ENCODE measurements around the gene PRDM10. TPM values are rescaled to one million over a fixed set of nuclear protein-coding genes. Genes with fewer than 3 reads are reported as not detected.

Gene PRDM10
- total and polyA plus RNA-seq, 2 donors = 4.4 to 4.7 TPM

DNA sequence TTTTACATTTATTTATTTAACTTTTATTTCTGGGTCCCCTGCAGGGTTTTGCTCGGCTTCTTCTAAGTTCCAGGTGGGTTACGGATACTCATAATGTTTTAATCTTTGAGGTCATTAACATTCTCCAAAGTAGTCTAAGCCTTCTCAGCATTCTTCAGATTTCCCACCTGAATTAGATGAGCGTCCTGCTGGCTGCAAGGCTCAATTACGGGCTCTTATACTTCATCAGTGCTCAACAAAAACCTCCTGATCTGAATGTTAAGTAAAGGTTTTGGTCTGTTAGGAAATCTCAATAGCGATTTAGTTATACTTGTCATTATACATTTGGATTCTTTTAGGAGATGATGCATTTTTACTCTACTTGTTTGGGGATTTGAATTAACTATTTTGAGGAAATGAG is 80.0 kb downstream of the PRDM10 start:
- Histone ChIP-seq H3K4me3 (ENCODE audit: low read length in 2 of 2) (no peak overlapping the region), H3K4me1 (ENCODE audit: control insufficient read depth in 2 of 2, insufficient read depth in 2 of 2, low read length in 2 of 2) (peaks cover 0 to 3% of the 10 kb centered on the region in 2 donors), H3K36me3 (ENCODE audit: control insufficient read depth in 2 of 2, insufficient read depth in 2 of 2, low read length in 1 of 2) (peaks cover 8 to 17% of the 10 kb centered on the region in 2 donors), H3K27ac (ENCODE audit: low read depth in 1 of 2, low read length in 1 of 2) (no peak overlapping the region), H3K27me3 (ENCODE audit: control insufficient read depth in 2 of 2, insufficient read depth in 1 of 2, low read length in 1 of 2) (no peaks in the 10 kb centered on the region), H3K9me3 (ENCODE audit: control insufficient read depth in 2 of 2, insufficient read depth in 1 of 2, low read length in 1 of 2) (no peaks in the 10 kb centered on the region)
- no peak for DNase-seq (ENCODE audit: low read depth in 6 of 9, low spot score in 9 of 9)
- 98% methylated on average over 5 of the region's 5 CpGs for WGBS

DNA sequence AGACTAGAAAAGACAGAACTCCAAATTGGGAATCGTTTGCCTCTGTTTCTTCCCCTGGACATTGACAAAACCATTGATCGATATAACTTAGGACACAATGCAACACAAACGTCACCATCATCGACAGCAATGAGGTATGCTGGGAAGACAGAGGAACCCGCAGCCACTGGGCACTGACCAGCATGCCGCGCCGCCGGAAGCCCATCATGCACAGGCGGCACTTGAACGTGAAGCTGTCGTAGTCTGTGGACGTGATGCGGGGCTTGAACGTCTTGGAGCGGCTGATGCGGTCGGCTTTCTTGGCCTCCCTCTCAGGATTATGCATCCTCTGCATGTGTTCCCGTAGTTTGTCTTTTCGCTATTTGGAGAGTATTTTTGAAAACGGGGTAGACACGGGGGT is 84.3 kb downstream of the PRDM10 start:
- WGBS = 98% methylated on average over 22 of the region's 22 CpGs
- Histone ChIP-seq H3K27me3 (ENCODE audit: control insufficient read depth in 2 of 2, insufficient read depth in 1 of 2, low read length in 1 of 2) (no peaks in the 10 kb centered on the region), H3K9me3 (ENCODE audit: control insufficient read depth in 2 of 2, insufficient read depth in 1 of 2, low read length in 1 of 2) (no peaks in the 10 kb centered on the region), H3K36me3 (ENCODE audit: control insufficient read depth in 2 of 2, insufficient read depth in 2 of 2, low read length in 1 of 2) (peaks cover 25 to 30% of the 10 kb centered on the region in 2 donors), H3K4me1 (ENCODE audit: control insufficient read depth in 2 of 2, insufficient read depth in 2 of 2, low read length in 2 of 2) (peaks cover 0 to 3% of the 10 kb centered on the region in 2 donors), H3K27ac (ENCODE audit: low read depth in 1 of 2, low read length in 1 of 2) (no peak overlapping the region), H3K4me3 (ENCODE audit: low read length in 2 of 2) (no peak overlapping the region)
- no peak for DNase-seq (ENCODE audit: low read depth in 6 of 9, low spot score in 9 of 9)

DNA sequence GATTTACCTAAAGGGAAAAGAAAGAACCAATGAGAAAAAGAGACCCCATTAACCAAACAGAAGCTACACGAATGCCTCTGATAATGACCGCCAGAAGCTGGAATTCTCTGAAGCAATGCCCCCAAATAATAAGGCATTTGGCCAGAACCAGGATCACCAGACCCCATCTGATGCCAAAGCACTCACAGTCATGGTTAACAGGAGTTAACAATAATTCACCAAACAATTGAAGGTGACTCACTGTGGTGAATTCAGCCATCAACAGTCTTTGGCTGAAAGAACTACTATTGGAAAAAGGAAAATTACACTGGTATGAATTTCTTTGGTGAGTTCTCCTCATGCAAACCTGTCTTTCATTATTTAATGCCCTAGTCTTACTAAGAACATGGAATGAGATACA is 85.4 kb downstream of the PRDM10 start:
- DNase-seq (ENCODE audit: low read depth in 6 of 9, low spot score in 9 of 9) = no peak
- WGBS = 100% methylated on average over 2 of the region's 2 CpGs
- no peak overlapping the region for H3K4me3 ChIP-seq (ENCODE audit: low read length in 2 of 2)
- H3K27ac ChIP-seq (ENCODE audit: low read depth in 1 of 2, low read length in 1 of 2) = no peak overlapping the region
- H3K36me3 ChIP-seq (ENCODE audit: control insufficient read depth in 2 of 2, insufficient read depth in 2 of 2, low read length in 1 of 2) = peaks cover 21 to 24% of the 10 kb centered on the region in 2 donors
- H3K4me1 ChIP-seq (ENCODE audit: control insufficient read depth in 2 of 2, insufficient read depth in 2 of 2, low read length in 2 of 2) = peaks cover 0 to 3% of the 10 kb centered on the region in 2 donors
- no peaks in the 10 kb centered on the region for H3K9me3 ChIP-seq (ENCODE audit: control insufficient read depth in 2 of 2, insufficient read depth in 1 of 2, low read length in 1 of 2)
- no peaks in the 10 kb centered on the region for H3K27me3 ChIP-seq (ENCODE audit: control insufficient read depth in 2 of 2, insufficient read depth in 1 of 2, low read length in 1 of 2)

DNA sequence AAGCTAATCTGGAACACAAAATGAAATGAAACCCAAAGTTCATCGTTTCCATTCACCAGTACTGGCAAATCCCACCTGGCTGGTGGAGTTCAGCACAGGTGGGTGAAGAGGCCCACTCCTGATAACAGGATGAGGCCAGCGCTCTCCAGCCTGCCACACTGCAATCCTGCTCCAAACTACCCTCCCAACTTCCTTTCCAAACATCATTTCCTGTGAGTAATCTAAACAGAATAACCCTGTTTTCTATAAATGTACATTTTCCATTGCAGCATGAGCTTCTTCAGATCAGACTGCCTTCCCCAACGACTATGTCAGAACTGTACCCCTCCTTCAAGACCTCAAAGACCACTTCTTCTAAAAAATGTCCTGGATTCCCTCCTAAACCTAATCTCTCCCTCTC is 91.3 kb downstream of the PRDM10 start:
- DNase-seq (ENCODE audit: low read depth in 6 of 9, low spot score in 9 of 9) = no peak
- no peak overlapping the region for H3K27ac ChIP-seq (ENCODE audit: low read depth in 1 of 2, low read length in 1 of 2)
- no peaks in the 10 kb centered on the region for H3K27me3 ChIP-seq (ENCODE audit: control insufficient read depth in 2 of 2, insufficient read depth in 1 of 2, low read length in 1 of 2)
- peaks cover 35 to 37% of the 10 kb centered on the region in 2 donors for H3K36me3 ChIP-seq (ENCODE audit: control insufficient read depth in 2 of 2, insufficient read depth in 2 of 2, low read length in 1 of 2)
- 65% methylated on average over 3 of the region's 3 CpGs for WGBS
- H3K9me3 ChIP-seq (ENCODE audit: control insufficient read depth in 2 of 2, insufficient read depth in 1 of 2, low read length in 1 of 2) = no peaks in the 10 kb centered on the region
- H3K4me1 ChIP-seq (ENCODE audit: control insufficient read depth in 2 of 2, insufficient read depth in 2 of 2, low read length in 2 of 2) = no peaks in the 10 kb centered on the region
- no peak overlapping the region for H3K4me3 ChIP-seq (ENCODE audit: low read length in 2 of 2)

DNA sequence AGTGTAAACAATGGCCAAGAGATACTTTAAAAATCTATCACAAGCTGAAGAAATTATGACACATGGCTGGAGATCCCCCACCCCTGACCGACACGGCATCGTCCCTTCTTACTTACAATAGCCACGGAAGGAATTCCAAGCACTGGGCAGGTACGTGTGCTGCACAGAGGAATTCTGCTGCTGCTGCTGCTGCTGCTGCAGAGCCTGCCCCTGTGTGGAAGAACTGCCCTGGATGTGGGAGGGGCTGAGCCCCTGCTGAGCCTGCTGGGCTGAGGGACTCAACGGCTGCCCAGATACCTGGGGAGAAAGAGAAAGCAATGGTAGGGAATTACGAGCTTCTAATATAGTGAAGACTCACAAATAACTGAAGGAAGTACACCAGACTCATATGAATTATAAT is 92.3 kb downstream of the PRDM10 start:
- H3K9me3 ChIP-seq (ENCODE audit: control insufficient read depth in 2 of 2, insufficient read depth in 1 of 2, low read length in 1 of 2) = no peaks in the 10 kb centered on the region
- H3K4me1 ChIP-seq (ENCODE audit: control insufficient read depth in 2 of 2, insufficient read depth in 2 of 2, low read length in 2 of 2) = no peaks in the 10 kb centered on the region
- H3K36me3 ChIP-seq (ENCODE audit: control insufficient read depth in 2 of 2, insufficient read depth in 2 of 2, low read length in 1 of 2) = peaks cover 30 to 42% of the 10 kb centered on the region in 2 donors
- no peak for DNase-seq (ENCODE audit: low read depth in 6 of 9, low spot score in 9 of 9)
- no peak overlapping the region for H3K27ac ChIP-seq (ENCODE audit: low read depth in 1 of 2, low read length in 1 of 2)
- H3K4me3 ChIP-seq (ENCODE audit: low read length in 2 of 2) = no peak overlapping the region
- H3K27me3 ChIP-seq (ENCODE audit: control insufficient read depth in 2 of 2, insufficient read depth in 1 of 2, low read length in 1 of 2) = no peaks in the 10 kb centered on the region
- 98% methylated on average over 7 of the region's 7 CpGs for WGBS

DNA sequence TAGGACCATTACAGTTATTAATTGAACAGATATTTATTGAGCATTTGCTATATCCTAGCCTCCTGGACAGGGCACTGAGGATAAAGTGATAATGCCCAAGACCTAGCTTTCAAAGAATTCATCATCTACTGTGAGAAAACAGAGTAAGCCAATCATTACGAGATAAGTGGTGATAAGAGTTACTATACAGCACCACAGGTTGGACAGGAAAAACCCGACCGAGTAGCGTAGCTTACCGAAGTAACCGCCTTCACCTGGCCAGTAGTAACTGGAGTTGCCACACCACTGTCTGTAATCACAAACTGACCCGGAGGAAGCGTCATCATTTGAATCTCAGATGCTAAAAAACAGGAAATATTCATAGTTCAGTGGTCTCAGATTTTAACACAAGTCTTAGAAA is 97.2 kb downstream of the PRDM10 start:
- Histone ChIP-seq H3K27me3 (ENCODE audit: control insufficient read depth in 2 of 2, insufficient read depth in 1 of 2, low read length in 1 of 2) (no peaks in the 10 kb centered on the region), H3K9me3 (ENCODE audit: control insufficient read depth in 2 of 2, insufficient read depth in 1 of 2, low read length in 1 of 2) (no peaks in the 10 kb centered on the region), H3K36me3 (ENCODE audit: control insufficient read depth in 2 of 2, insufficient read depth in 2 of 2, low read length in 1 of 2) (peaks cover 26 to 37% of the 10 kb centered on the region in 2 donors), H3K4me1 (ENCODE audit: control insufficient read depth in 2 of 2, insufficient read depth in 2 of 2, low read length in 2 of 2) (no peaks in the 10 kb centered on the region), H3K4me3 (ENCODE audit: low read length in 2 of 2) (no peak overlapping the region), H3K27ac (ENCODE audit: low read depth in 1 of 2, low read length in 1 of 2) (no peak overlapping the region)
- WGBS = 91% methylated on average over 8 of the region's 8 CpGs
- DNase-seq (ENCODE audit: low read depth in 6 of 9, low spot score in 9 of 9) = no peak

DNA sequence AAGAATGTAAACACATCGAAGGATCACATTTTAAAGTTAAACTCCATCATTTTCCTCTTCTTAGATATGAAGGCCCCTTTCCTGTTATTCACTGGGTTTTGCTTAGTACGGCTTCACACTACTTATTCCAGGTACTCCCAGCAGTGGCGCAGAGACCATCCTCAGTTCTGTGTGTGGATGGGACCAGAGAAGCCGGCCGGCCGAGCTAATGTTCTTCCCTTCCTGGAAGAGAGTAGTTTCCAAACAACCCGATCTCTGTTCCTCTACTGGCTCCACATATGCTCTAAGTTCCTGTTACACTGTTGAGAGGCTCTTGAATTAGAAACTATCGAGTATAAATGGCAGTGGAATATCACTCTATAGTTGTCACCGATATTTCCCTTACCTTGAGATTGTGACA is 106.6 kb downstream of the PRDM10 start:
- H3K27ac ChIP-seq (ENCODE audit: low read depth in 1 of 2, low read length in 1 of 2) = peak overlapping the region in 1 of 2 donors; percentile 70
- 84% methylated on average over 9 of the region's 9 CpGs for WGBS
- H3K4me3 ChIP-seq (ENCODE audit: low read length in 2 of 2) = peak overlapping the region; percentile 78 to 90
- no peaks in the 10 kb centered on the region for H3K27me3 ChIP-seq (ENCODE audit: control insufficient read depth in 2 of 2, insufficient read depth in 1 of 2, low read length in 1 of 2)
- H3K36me3 ChIP-seq (ENCODE audit: control insufficient read depth in 2 of 2, insufficient read depth in 2 of 2, low read length in 1 of 2) = peaks cover 0 to 8% of the 10 kb centered on the region in 2 donors
- no peak for DNase-seq (ENCODE audit: low read depth in 6 of 9, low spot score in 9 of 9)
- H3K4me1 ChIP-seq (ENCODE audit: control insufficient read depth in 2 of 2, insufficient read depth in 2 of 2, low read length in 2 of 2) = peaks cover 10 to 11% of the 10 kb centered on the region in 2 donors
- no peaks in the 10 kb centered on the region for H3K9me3 ChIP-seq (ENCODE audit: control insufficient read depth in 2 of 2, insufficient read depth in 1 of 2, low read length in 1 of 2)

DNA sequence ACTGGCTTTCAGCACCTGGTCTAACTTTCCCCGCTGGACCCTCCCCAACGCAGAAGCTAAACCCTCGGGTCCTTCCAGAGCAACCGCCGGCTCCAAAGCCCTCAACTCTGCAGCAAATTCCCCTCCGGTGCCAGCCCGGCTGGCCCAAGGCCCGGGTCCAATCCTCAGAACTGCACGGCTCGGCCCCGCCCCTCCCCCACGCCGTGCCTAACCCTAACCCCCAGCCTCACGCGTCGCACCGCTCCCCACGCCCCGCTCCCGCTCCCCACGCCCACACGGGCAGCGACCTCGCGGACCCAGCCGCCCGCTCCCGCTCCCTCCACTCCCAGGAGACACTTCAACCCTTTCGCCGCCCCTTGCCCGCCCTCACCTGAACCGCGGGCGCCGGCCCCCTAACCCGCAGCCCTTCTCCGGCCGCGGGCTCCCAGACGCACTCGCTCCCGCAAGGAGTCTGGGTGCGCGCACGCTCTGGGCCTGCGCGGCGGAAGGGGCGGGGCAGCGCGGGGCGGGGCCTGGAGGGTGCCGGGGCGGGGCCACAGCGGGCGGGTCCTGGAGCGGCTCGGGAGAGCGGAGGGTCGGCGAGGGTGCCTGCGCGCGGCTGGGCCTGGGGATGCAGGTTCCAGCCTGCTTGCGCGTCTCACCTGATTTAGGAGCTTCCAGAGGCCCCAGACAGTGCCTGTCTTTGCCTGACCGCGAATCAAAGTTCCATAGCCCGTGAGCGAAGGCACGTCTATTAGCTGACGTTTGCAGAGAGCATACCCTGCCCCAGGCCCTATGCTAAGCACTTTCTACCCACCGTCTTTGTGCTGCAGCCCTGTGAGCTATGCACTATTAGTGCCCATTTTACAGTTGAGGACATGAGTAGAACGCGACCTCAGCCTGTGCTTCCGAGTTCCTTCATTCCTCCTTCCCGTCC is 107.3 kb downstream of the PRDM10 start, which contains the start of gene NFRKB:
NFRKB (minus strand) TSS at position 453 of the 916 bp plus-strand sequence. CDS start 2,729 bp downstream, outside the sequence.
- WGBS = 3% methylated on average over 77 of the region's 77 CpGs
- Histone ChIP-seq H3K27me3 (ENCODE audit: control insufficient read depth in 2 of 2, insufficient read depth in 1 of 2, low read length in 1 of 2) (no peaks in the 10 kb centered on the region), H3K9me3 (ENCODE audit: control insufficient read depth in 2 of 2, insufficient read depth in 1 of 2, low read length in 1 of 2) (no peaks in the 10 kb centered on the region), H3K27ac (ENCODE audit: low read depth in 1 of 2, low read length in 1 of 2) (peak within 1 kb of the TSS; percentile 70 to 86), H3K36me3 (ENCODE audit: control insufficient read depth in 2 of 2, insufficient read depth in 2 of 2, low read length in 1 of 2) (peaks cover 0 to 8% of the 10 kb centered on the region in 2 donors), H3K4me1 (ENCODE audit: control insufficient read depth in 2 of 2, insufficient read depth in 2 of 2, low read length in 2 of 2) (peaks cover 10 to 11% of the 10 kb centered on the region in 2 donors), H3K4me3 (ENCODE audit: low read length in 2 of 2) (peak within 1 kb of the TSS; percentile 78 to 90)
- DNase-seq (ENCODE audit: low read depth in 6 of 9, low spot score in 9 of 9) = peak in 8 of 9 donors; percentile 58 to 92 (median 76)

Measured in thymus (tissue), 11 donors.